Smooth muscle cell (in vitro differentiated cells): Measurements from ENCODE around the gene DNM3. TPM values are rescaled to one million over a fixed set of nuclear protein-coding genes. Genes with fewer than 3 reads are reported as not detected.

Experiments
- DNase-seq: peaks from one replicate; lab custom pipeline; 2025; ENCODE audit not compliant: unreplicated experiment; lab: John Stamatoyannopoulos, UW
- H2AFZ ChIP-seq: fragments of 200-600 bp; sonication (generic); 2 replicates; pipeline ENCODE4 v1.6.0; 2016; ENCODE audit warnings: antibody characterized with exemption, low read depth, mild to moderate bottlenecking
- H3F3A ChIP-seq: fragments of 200-600 bp; sonication (generic); 2 replicates; pipeline ENCODE4 v1.6.0; 2017; ENCODE audit warnings: antibody characterized with exemption, low read depth
- H3K27ac ChIP-seq: fragments of 200-600 bp; sonication (generic); 2 replicates; pipeline ENCODE4 v1.5.1; 2016; ENCODE audit warnings: low read depth, mild to moderate bottlenecking
- H3K27me3 ChIP-seq: fragments of 200-600 bp; sonication (generic); 2 replicates; pipeline ENCODE4 v1.6.1; 2016; ENCODE audit warnings: low read depth, mild to moderate bottlenecking
- H3K36me3 ChIP-seq: fragments of 200-600 bp; sonication (generic); 2 replicates; pipeline ENCODE4 v1.5.1; 2016; ENCODE audit warnings: low read depth
- H3K4me1 ChIP-seq: fragments of 200-600 bp; sonication (generic); 2 replicates; pipeline ENCODE4 v1.5.1; 2016; ENCODE audit warnings: low read depth
- H3K4me2 ChIP-seq: fragments of 200-600 bp; sonication (generic); 2 replicates; pipeline ENCODE4 v1.6.0; 2016; ENCODE audit warnings: mild to moderate bottlenecking
- H3K4me3 ChIP-seq: fragments of 200-600 bp; sonication (generic); 2 replicates; pipeline ENCODE4 v1.5.1; 2016; ENCODE audit warnings: mild to moderate bottlenecking
- H3K79me2 ChIP-seq: fragments of 200-600 bp; sonication (generic); 2 replicates; pipeline ENCODE4 v1.6.0; 2016; ENCODE audit warnings: low read depth, mild to moderate bottlenecking
- H3K9ac ChIP-seq: fragments of 200-600 bp; sonication (generic); 2 replicates; pipeline ENCODE4 v1.6.0; 2016; ENCODE audit warnings: low read depth
- H3K9me3 ChIP-seq: fragments of 200-600 bp; sonication (generic); replicated peaks from 2 replicates; pipeline ENCODE4 v1.5.1; 2016; ENCODE audit warnings: low read depth
- H4K20me1 ChIP-seq: fragments of 200-600 bp; sonication (generic); 2 replicates; pipeline ENCODE4 v1.6.0; 2016; ENCODE audit warnings: low read depth
- CTCF ChIP-seq: fragments of 200-600 bp; sonication (generic); IDR thresholded peaks from 2 replicates; pipeline ENCODE4 v1.5.1; 2017; ENCODE audit warnings: borderline replicate concordance, mild to moderate bottlenecking, antibody characterized with exemption; ENCODE audit not compliant: insufficient read depth, poor library complexity, severe bottlenecking
- WGBS: methylation state at CpG from one replicate; pipeline ENCODE4 v1.1.7; 2016; ENCODE audit warnings: low lambda C conversion rate; 5-methylcytosine and 5-hydroxymethylcytosine counted together
- polyA plus RNA-seq: library from polyadenylated mRNA; unstranded; fragments of >200 nt; fragmentation: Nextera tagmentation; extraction: Ambion mirVana; gene quantifications from 2 replicates; pipeline ENCODE4 v1.2.1, GENCODE V29; 2016
- total RNA-seq: library from RNA; depleted of rRNA; stranded (reverse); fragments of >200 nt; gene quantifications from 2 replicates; pipeline ENCODE4 v1.2.3, GENCODE V29; 2014

DNM3 gene
- total and polyA plus RNA-seq, 2 experiments from 2014 or later: 1.7 to 3.0 TPM

- Histone ChIP-seq H4K20me1 (no peaks in the 10 kb centered on the region), H3K9me3 (no peaks in the 10 kb centered on the region), H3K27me3 (no peaks in the 10 kb centered on the region), H3K4me3 (no peak overlapping the region), H3K4me2 (no peak overlapping the region), H3K36me3 (no peaks in the 10 kb centered on the region), H2AFZ (no peak overlapping the region), H3K9ac (no peak overlapping the region), H3F3A (no peaks in the 10 kb centered on the region), H3K27ac (no peak overlapping the region), H3K79me2 (no peaks in the 10 kb centered on the region), H3K4me1 (peaks cover 4% of the 10 kb centered on the region)
- TF ChIP-seq CTCF: no peak
- WGBS: 97% methylated on average over 1 of the region's 1 CpG
- DNase-seq: no peak
Measured at GRCh38 chr1:172244865-172245264, 403.6 kb downstream of the DNM3 start.

GRCh38 chr1:172245788-172246187 lies 404.5 kb downstream of the DNM3 start:
- Histone ChIP-seq H3K4me2 (no peak overlapping the region), H3K4me1 (no peaks in the 10 kb centered on the region), H3K4me3 (no peak overlapping the region), H3F3A (no peaks in the 10 kb centered on the region), H3K9me3 (no peaks in the 10 kb centered on the region), H3K27me3 (no peaks in the 10 kb centered on the region), H3K36me3 (no peaks in the 10 kb centered on the region), H4K20me1 (no peaks in the 10 kb centered on the region), H3K9ac (no peak overlapping the region), H3K79me2 (no peaks in the 10 kb centered on the region), H3K27ac (no peak overlapping the region), H2AFZ (no peak overlapping the region)
- DNase-seq: no peak
- 93% methylated on average over 3 of the region's 3 CpGs for WGBS
- no peak for TF ChIP-seq CTCF

GRCh38 chr1:172246521-172247390 lies 405.5 kb downstream of the DNM3 start:
- 89% methylated on average over 8 of the region's 8 CpGs for WGBS
- Histone ChIP-seq H3K4me2 (no peak overlapping the region), H3K27me3 (no peaks in the 10 kb centered on the region), H3K9ac (no peak overlapping the region), H2AFZ (no peak overlapping the region), H3F3A (no peaks in the 10 kb centered on the region), H3K4me3 (no peak overlapping the region), H3K79me2 (no peaks in the 10 kb centered on the region), H3K27ac (no peak overlapping the region), H3K4me1 (no peaks in the 10 kb centered on the region), H3K36me3 (no peaks in the 10 kb centered on the region), H3K9me3 (no peaks in the 10 kb centered on the region), H4K20me1 (no peaks in the 10 kb centered on the region)
- DNase-seq: no peak
- no peak for TF ChIP-seq CTCF

- H3K79me2 ChIP-seq: no peaks in the 10 kb centered on the region
- no peak for TF ChIP-seq CTCF
Measured at GRCh38 chr1:172251486-172251885, 410.2 kb downstream of the DNM3 start.

More at GRCh38 chr1:172251486-172251885, 410.2 kb downstream of the DNM3 start:
- H3K27me3 ChIP-seq: no peaks in the 10 kb centered on the region
- no peak overlapping the region for H2AFZ ChIP-seq
- no peak for DNase-seq
- H3K4me2 ChIP-seq: no peak overlapping the region
- no peaks in the 10 kb centered on the region for H3K9me3 ChIP-seq
- H3K9ac ChIP-seq: no peak overlapping the region
- 100% methylated on average over 1 of the region's 1 CpG for WGBS
- H3K27ac ChIP-seq: no peak overlapping the region
- H3K36me3 ChIP-seq: no peaks in the 10 kb centered on the region
- no peak overlapping the region for H3K4me3 ChIP-seq
- H4K20me1 ChIP-seq: no peaks in the 10 kb centered on the region
- no peaks in the 10 kb centered on the region for H3F3A ChIP-seq
- H3K4me1 ChIP-seq: peaks cover 11% of the 10 kb centered on the region
